COLO668 (cell line): Measurements from ENCODE around the gene PPM1G.
"Not testable (repeated sequence)": the region's sequence is repeated elsewhere in the genome, so short reads cannot be mapped to it uniquely, and the experiment has no call there.

Experiments
- DNase-seq: peaks from one replicate; lab custom pipeline; 2025; ENCODE audit not compliant: unreplicated experiment; lab: John Stamatoyannopoulos, UW

PPM1G gene

GRCh38 chr2:27375513-27376099 lies 33.8 kb downstream of the PPM1G start:
- no peak for DNase-seq

GRCh38 chr2:27373567-27373966 lies 35.8 kb downstream of the PPM1G start:
- DNase-seq: no peak

- DNase-seq: no peak
These were observed 36.5 kb downstream of the PPM1G start for GRCh38 chr2:27372937-27373336.

GRCh38 chr2:27370816-27371620 lies 38.4 kb downstream of the PPM1G start:
- peak; percentile 39 for DNase-seq

GRCh38 chr2:27370026-27370815 lies 39.2 kb downstream of the PPM1G start, which contains the start of the genes EIF2B4 and SNX17:
Gene EIF2B4, minus strand, starts transcription at chr2:27370338. Its CDS starts 24 bp downstream, at chr2:27370314.
Gene SNX17, plus strand, starts transcription at chr2:27370616. Its CDS starts 128 bp downstream, at chr2:27370744.
- peak; percentile 98 for DNase-seq

GRCh38 chr2:27369471-27370025 lies 39.8 kb downstream of the PPM1G start:
- no peak for DNase-seq

GRCh38 chr2:27363933-27364332 lies 45.5 kb downstream of the PPM1G start:
- DNase-seq: no peak

- no peak for DNase-seq
These were observed 46.5 kb downstream of the PPM1G start for GRCh38 chr2:27362678-27363420.

GRCh38 chr2:27356382-27357181 lies 52.8 kb downstream of the PPM1G start, which contains the start of gene GTF3C2:
Gene GTF3C2, minus strand, starts transcription at chr2:27356764. Its CDS starts 13,210 bp downstream, at chr2:27343554.
- peak; percentile 98 for DNase-seq

- peak; percentile 71 for DNase-seq
These were observed 53.4 kb downstream of the PPM1G start for GRCh38 chr2:27356056-27356381.

- no peak for DNase-seq
These were observed 54.8 kb downstream of the PPM1G start for GRCh38 chr2:27354597-27354927.

GRCh38 chr2:27353762-27354596 lies 55.4 kb downstream of the PPM1G start:
- no peak for DNase-seq

GRCh38 chr2:27353386-27353761 lies 56.0 kb downstream of the PPM1G start:
- not testable (repeated sequence) for DNase-seq

GRCh38 chr2:27351802-27352598 lies 57.4 kb downstream of the PPM1G start:
- no peak for DNase-seq

- no peak for DNase-seq
These were observed 59.2 kb downstream of the PPM1G start for GRCh38 chr2:27350106-27350693.

- DNase-seq: no peak
These were observed 61.8 kb downstream of the PPM1G start for GRCh38 chr2:27347641-27348040.

GRCh38 chr2:27336173-27336572 lies 73.2 kb downstream of the PPM1G start:
- DNase-seq: no peak

GRCh38 chr2:27335311-27335710 lies 74.1 kb downstream of the PPM1G start:
- DNase-seq: no peak
